ENCODE measurements around the gene CATSPERB. TPM values are rescaled to one million over a fixed set of nuclear protein-coding genes. Genes with fewer than 3 reads are reported as not detected.
"Not testable (repeated sequence)": the region's sequence is repeated elsewhere in the genome, so short reads cannot be mapped to it uniquely, and the experiment has no call there.

The CATSPERB gene
- total RNA-seq, 2 experiments from 2014 or later = 5.3 to 7.1 TPM

DNA sequence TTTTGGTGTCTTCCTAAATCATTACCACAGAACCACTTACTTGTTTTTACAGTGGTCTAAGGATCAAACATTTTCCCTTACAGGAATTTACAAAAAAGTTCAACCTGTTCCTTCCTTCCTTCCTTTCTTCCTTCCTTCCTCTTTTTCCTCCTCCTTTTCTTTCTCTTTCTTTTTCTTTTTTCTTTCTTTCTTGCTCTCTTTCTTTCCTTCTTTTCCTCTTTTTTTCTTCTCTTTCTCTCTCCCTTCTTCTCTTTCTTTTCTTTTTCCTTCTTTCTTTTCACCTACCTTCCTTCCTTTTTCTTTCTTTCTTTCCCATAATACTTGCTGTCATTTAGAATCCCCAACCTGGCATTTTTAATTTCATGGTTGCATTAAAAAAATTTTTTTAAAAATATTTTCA lies 162.6 kb downstream of the CATSPERB start:
- peaks cover 6% of the 10 kb centered on the region for H3K4me1 Mint-ChIP-seq (ENCODE audit: low read depth)
- POLR2A ChIA-PET = no interaction called here

GRCh38 chr14:91568626-91569025 lies 163.3 kb downstream of the CATSPERB start:
- H3K9me3 ChIP-seq (ENCODE audit: control insufficient read depth in 1 of 2, insufficient read depth in 1 of 2, low read length in 2 of 2) = no peaks in the 10 kb centered on the region
- intact Hi-C loops (cut with DNase I, micrococcal nuclease) = no loop called here
- no peaks in the 10 kb centered on the region for H3K27me3 ChIP-seq (ENCODE audit: control insufficient read depth in 1 of 2, insufficient read depth in 2 of 2, low read length in 2 of 2)
- CTCF ChIA-PET = no interaction called here
- TF ChIP-seq, protein P1, sequence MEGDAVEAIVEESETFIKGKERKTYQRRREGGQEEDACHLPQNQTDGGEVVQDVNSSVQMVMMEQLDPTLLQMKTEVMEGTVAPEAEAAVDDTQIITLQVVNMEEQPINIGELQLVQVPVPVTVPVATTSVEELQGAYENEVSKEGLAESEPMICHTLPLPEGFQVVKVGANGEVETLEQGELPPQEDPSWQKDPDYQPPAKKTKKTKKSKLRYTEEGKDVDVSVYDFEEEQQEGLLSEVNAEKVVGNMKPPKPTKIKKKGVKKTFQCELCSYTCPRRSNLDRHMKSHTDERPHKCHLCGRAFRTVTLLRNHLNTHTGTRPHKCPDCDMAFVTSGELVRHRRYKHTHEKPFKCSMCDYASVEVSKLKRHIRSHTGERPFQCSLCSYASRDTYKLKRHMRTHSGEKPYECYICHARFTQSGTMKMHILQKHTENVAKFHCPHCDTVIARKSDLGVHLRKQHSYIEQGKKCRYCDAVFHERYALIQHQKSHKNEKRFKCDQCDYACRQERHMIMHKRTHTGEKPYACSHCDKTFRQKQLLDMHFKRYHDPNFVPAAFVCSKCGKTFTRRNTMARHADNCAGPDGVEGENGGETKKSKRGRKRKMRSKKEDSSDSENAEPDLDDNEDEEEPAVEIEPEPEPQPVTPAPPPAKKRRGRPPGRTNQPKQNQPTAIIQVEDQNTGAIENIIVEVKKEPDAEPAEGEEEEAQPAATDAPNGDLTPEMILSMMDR (IDR thresholded peaks at IDR 0.05) = no peak
- Mint-ChIP-seq H3K27ac (no peak overlapping the region), H3K9me3 (no peaks in the 10 kb centered on the region), H3K4me3 (no peak overlapping the region), H3K4me1 (ENCODE audit: low read depth) (peaks cover 5% of the 10 kb centered on the region), H3K27me3 (peaks cover 5% of the 10 kb centered on the region), H3K36me3 (ENCODE audit: low read depth) (peaks cover 4% of the 10 kb centered on the region)
- ATAC-seq (ENCODE audit: poor library complexity) (no peak), DNase-seq (no peak)
- H3K27ac ChIP-seq (ENCODE audit: low read depth in 1 of 2, low read length in 2 of 2) = no peak overlapping the region
- peaks cover 4% of the 10 kb centered on the region for H3K4me1 ChIP-seq (ENCODE audit: insufficient read depth, low read length)
- H3K36me3 ChIP-seq (ENCODE audit: insufficient read depth, low read length) = no peaks in the 10 kb centered on the region
- POLR2A ChIA-PET = no interaction called here
- no peak overlapping the region for H3K4me3 ChIP-seq (ENCODE audit: low read length)

More for the DNA sequence above, 162.6 kb downstream of the CATSPERB start:
- CTCF ChIA-PET = no interaction called here
- H3K9me3 Mint-ChIP-seq = no peaks in the 10 kb centered on the region
- H3K27ac Mint-ChIP-seq = no peak overlapping the region
- H3K27me3 Mint-ChIP-seq = peaks cover 5% of the 10 kb centered on the region
- no peak overlapping the region for H3K4me3 Mint-ChIP-seq
- peaks cover 7% of the 10 kb centered on the region for H3K4me1 ChIP-seq (ENCODE audit: insufficient read depth, low read length)
- H3K36me3 Mint-ChIP-seq (ENCODE audit: low read depth) = peaks cover 4% of the 10 kb centered on the region
- no peaks in the 10 kb centered on the region for H3K36me3 ChIP-seq (ENCODE audit: insufficient read depth, low read length)
- DNase-seq (no peak), ATAC-seq (ENCODE audit: poor library complexity) (no peak)
- H3K27ac ChIP-seq (ENCODE audit: low read depth in 1 of 2, low read length in 2 of 2) = no peak overlapping the region
- TF ChIP-seq, protein P1 (IDR thresholded peaks at IDR 0.05) = no peak
- no peaks in the 10 kb centered on the region for H3K27me3 ChIP-seq (ENCODE audit: control insufficient read depth in 1 of 2, insufficient read depth in 2 of 2, low read length in 2 of 2)
- H3K9me3 ChIP-seq (ENCODE audit: control insufficient read depth in 1 of 2, insufficient read depth in 1 of 2, low read length in 2 of 2) = no peaks in the 10 kb centered on the region
- intact Hi-C loops (cut with DNase I, micrococcal nuclease) = no loop called here
- H3K4me3 ChIP-seq (ENCODE audit: low read length) = no peak overlapping the region

GRCh38 chr14:91567827-91568226 lies 164.1 kb downstream of the CATSPERB start:
- H3K9me3 Mint-ChIP-seq; H3K36me3 Mint-ChIP-seq (ENCODE audit: low read depth); CTCF ChIA-PET; H3K27ac ChIP-seq (ENCODE audit: low read depth in 1 of 2, low read length in 2 of 2); DNase-seq; H3K36me3 ChIP-seq (ENCODE audit: insufficient read depth, low read length); H3K4me1 Mint-ChIP-seq (ENCODE audit: low read depth); H3K27me3 Mint-ChIP-seq; ATAC-seq (ENCODE audit: poor library complexity); H3K4me3 ChIP-seq (ENCODE audit: low read length); H3K9me3 ChIP-seq (ENCODE audit: control insufficient read depth in 1 of 2, insufficient read depth in 1 of 2, low read length in 2 of 2); H3K27ac Mint-ChIP-seq; H3K4me1 ChIP-seq (ENCODE audit: insufficient read depth, low read length); H3K4me3 Mint-ChIP-seq; intact Hi-C loops (cut with DNase I, micrococcal nuclease); H3K27me3 ChIP-seq (ENCODE audit: control insufficient read depth in 1 of 2, insufficient read depth in 2 of 2, low read length in 2 of 2): not testable (repeated sequence)
- POLR2A ChIA-PET = interaction anchor here (0.8 kb wide), 1 partner anchor 33 kb away, joined by 3 read pairs; no protein-coding TSS in a partner anchor

- POLR2A ChIA-PET = no interaction called here
- Mint-ChIP-seq H3K27me3 (no peaks in the 10 kb centered on the region), H3K9me3 (peaks cover 4% of the 10 kb centered on the region), H3K27ac (no peak overlapping the region), H3K4me1 (ENCODE audit: low read depth) (no peaks in the 10 kb centered on the region), H3K36me3 (ENCODE audit: low read depth) (no peaks in the 10 kb centered on the region), H3K4me3 (no peak overlapping the region)
- DNase-seq (no peak), ATAC-seq (ENCODE audit: poor library complexity) (no peak)
- Histone ChIP-seq H3K4me3 (ENCODE audit: low read length) (no peak overlapping the region), H3K4me1 (ENCODE audit: insufficient read depth, low read length) (no peaks in the 10 kb centered on the region), H3K27me3 (ENCODE audit: control insufficient read depth in 1 of 2, insufficient read depth in 2 of 2, low read length in 2 of 2) (no peaks in the 10 kb centered on the region), H3K27ac (ENCODE audit: low read depth in 1 of 2, low read length in 2 of 2) (no peak overlapping the region), H3K9me3 (ENCODE audit: control insufficient read depth in 1 of 2, insufficient read depth in 1 of 2, low read length in 2 of 2) (no peaks in the 10 kb centered on the region), H3K36me3 (ENCODE audit: insufficient read depth, low read length) (no peaks in the 10 kb centered on the region)
- intact Hi-C loops (cut with DNase I, micrococcal nuclease) = no loop called here
- TF ChIP-seq, protein P1 (IDR thresholded peaks at IDR 0.05) = no peak
- CTCF ChIA-PET = no interaction called here
These were observed 176.4 kb downstream of the CATSPERB start for GRCh38 chr14:91555531-91555930.
